Jurkat, Clone E6-1 (cell line): ENCODE data around the gene ATG5.
"Not testable (repeated sequence)": the region's sequence is repeated elsewhere in the genome, so short reads cannot be mapped to it uniquely, and the experiment has no call there.

ENCODE experiments used
- DNase-seq: peaks from one replicate; pipeline ENCODE4 v3.0.0-alpha.2; 2011; ENCODE audit warnings: low read depth, low spot score
- H3K4me3 ChIP-seq: 2 replicates; pipeline ENCODE4 v1.5.1; 2011; ENCODE audit warnings: mild to moderate bottlenecking, low read length, control low read depth, moderate library complexity

The ATG5 gene

DNA sequence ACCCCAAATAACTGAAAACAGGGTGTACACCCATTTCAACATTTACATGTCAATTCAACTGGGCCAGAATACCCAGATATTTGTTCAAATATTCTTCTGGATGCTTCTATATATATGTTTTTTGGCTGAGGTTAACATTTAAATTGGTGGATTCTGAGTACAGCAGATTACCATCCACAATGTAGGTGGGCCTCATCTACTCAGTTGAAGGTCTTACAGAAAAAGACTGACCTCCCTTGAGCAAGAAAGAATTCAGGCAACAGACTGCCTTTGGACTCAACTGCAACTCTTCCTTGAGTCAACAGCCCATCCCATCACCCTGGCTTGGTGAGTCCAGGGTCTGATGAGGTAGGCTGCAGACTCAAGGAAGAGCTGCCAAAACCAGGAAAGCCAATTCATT lies 84.1 kb downstream of the ATG5 start:
- H3K4me3 ChIP-seq, result no peak overlapping the region
- no peak for DNase-seq

DNA sequence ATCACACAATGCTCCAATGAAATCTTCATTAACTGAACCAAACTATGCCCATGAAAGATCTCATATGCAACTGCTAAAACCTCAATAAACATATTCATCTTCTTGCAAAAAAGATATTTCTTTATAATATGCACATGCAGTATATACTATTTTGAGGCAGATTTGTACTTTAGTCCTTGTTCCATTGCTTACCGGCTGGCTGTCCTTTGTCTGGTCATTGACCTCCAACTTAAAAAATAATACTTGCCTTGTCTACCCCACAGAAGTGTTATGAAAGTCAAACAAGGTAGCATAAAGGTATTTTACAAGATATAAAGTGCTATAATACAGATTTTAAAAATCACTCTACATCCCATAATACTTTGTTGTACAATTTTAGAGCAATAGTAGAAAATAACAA lies 88.3 kb downstream of the ATG5 start:
- no peak for DNase-seq
- H3K4me3 ChIP-seq, result no peak overlapping the region

DNA sequence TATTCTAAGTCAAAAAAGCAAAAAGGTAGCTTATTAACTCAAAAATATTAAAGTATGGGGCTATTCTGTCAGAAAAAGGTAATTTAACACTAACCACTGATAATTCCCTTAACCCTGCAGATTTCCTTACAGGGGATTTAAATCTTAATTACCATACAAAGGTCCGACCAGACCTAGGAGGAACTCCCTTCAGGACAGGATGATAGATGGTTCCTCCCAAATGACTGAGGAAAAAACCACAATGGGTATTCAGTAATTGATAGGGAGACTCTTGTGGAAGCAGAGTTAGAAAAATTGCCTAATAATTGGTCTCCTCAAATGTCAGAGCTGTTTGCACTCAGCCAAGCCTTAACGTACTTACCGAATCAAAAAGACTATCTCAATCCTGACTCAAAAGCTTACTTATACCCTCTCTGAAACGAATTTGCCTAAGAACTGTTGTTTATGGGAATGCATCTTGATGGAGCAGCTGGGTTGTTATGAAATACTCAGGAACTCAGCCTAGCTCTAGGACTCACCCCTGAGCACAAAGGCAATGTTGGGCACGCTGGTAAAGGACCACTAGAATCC lies 95.6 kb downstream of the ATG5 start:
- H3K4me3 ChIP-seq, DNase-seq: not testable (repeated sequence)

DNA sequence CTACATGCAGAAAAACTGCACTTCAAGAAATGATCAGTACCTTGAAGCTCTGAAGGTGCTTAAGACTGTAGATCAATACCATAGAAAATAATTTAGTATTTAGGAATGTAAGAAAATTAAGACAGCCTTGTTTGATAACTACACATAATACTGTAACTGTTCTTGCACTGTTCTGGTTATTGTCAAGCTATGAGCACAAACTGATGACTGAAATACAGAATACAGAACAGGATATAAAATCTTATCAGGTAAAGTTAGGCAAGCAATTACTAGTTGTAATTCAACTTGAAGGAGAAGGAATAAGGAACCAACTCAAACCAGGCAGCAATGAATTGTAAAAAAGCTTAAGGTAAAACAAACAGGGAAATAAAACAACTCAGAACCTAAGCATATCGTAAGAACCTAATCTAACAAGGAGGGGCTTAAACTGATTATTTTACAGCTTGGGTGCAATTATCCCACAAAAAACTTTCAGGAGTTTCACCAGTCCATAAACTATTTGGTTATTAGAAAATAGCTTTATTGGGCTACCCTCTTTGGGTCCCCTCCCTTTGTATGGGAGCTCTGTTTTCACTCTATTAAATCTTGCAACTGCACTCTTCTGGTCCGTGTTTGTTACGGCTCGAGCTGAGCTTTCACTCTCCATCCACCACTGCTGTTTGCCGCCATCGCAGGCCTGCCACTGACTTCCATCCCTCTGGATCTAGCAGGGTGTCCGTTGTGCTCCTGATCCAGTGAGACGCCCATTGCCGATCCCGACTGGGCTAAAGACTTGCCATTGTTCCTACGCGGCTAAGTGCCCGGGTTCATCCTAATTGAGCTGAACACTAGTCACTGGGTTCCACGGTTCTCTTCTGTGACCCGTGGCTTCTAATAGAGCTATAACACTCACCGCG lies 97.7 kb downstream of the ATG5 start:
- no peak overlapping the region for H3K4me3 ChIP-seq
- no peak for DNase-seq

DNA sequence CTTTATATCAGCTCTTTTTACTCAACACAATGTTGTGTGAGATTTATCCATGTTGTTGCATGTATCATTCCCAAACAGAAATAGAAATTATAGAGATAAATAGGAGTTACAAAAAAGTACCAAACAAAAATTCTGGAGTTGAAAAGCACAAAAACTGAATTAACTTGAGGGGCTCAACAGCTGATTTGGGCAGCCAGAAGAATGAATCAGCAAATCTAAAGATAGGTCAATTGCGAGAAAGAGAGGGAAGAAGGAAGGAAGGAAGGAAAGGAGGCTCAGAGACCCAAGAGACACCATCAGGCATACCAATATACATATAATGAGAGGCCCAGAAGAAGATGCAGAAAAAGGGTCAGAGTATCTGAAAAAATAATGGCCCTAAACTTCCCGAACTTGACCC lies 98.9 kb downstream of the ATG5 start:
- no peak for DNase-seq
- H3K4me3 ChIP-seq, result no peak overlapping the region

DNA sequence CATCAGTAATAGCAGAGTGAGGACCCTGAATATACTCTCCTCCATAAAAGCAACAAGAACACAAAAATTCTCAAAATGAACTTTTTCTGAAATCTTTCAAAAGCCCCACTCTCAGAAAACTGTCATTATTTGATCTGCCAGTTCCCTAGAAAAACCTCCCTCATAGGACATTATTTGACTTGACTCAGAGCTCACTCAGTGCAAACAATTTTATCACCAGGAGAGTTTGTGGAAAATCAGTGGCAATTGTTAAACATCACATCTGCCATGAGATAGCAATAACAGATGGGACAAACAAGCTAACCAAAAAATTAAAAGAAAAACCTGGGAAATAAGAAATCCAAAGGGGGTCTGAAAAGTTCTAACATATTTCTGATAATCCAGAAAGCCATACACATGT lies 100.0 kb downstream of the ATG5 start:
- no peak overlapping the region for H3K4me3 ChIP-seq
- no peak for DNase-seq

DNA sequence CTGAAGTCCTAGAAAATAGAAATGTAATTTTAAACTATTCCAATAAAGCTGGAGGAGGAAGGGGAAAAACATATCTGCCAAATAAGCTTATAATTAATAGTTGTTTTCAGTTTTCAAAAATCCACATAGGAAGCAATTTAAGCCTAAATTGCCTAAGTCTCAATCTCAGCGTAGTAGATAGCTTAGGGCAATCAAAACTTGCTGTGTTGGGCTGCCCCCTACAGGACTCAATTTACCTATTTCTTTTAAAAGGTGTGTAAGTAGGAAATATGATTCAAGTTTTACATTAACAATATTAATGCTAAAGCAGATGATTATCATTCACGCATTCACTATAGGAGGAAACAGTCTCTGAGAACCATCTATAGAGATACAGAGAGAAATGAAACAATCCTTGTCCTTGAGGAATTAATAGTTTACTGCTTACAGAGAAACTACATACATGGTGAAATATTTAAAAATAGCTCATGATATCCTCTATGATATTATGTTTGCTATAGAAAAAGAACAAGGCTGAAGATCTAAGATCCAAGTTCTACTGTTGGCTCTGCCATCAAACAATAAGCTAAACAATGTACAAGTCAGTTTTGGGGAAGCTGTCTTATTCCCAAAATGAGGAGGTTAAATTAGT lies 102.1 kb downstream of the ATG5 start:
- peak; percentile 77 for DNase-seq
- no peak overlapping the region for H3K4me3 ChIP-seq

DNA sequence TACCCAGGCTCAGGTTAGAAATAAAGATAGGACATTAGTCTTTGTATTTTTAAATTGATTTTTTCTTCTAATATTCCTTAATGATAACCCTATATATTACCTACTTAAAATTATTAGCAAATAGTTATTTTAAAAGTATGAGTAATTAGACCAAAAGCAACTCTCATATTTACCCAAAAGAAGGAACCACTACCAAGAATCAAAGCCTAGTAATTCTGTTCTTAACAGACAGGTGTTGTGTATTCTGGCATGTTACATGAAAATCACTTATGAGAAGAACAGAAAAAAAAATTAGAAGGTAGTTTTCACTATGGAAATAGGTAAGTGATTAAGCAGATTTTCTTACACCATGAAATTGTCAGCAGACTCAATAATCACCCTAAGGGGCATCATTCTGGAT lies 105.1 kb downstream of the ATG5 start:
- H3K4me3 ChIP-seq, result no peak overlapping the region
- DNase-seq, result no peak

DNA sequence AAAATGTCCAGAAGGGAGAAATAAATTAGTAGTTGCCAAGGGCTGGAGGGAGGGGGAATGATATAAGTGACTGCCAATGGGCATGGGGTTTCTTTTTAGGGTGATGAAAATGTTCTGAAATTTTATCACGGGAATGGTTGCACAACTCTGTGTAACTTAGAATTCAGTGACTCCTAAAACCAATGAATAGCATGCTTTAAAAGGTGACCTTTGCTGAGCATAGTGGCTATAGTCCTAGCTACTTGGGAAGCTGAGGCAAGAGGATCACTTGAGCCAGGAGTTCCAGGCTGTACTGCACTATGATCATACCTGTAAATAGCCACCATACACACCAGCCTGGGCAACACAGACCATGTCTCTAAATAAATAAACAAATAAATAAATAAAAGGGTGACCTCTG lies 109.0 kb downstream of the ATG5 start:
- H3K4me3 ChIP-seq, result no peak overlapping the region
- no peak for DNase-seq

DNA sequence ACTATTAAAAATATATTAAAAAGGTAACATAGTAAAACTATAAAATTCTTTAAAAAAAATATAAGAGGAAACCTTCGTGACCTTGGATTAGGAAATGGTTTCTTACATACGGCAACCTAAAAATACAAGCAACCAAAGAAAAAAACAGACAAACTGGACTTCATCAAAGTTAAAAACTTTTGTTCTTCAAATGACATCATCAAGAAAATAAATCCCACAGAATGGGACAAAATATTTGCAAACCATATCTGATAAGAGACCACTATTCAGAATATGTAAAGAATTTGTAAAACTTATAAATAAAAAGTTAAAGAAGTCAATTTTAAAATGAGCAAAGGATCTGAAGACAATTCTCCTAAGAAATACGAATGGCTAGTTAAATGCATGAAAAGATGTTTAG lies 110.0 kb downstream of the ATG5 start:
- no peak for DNase-seq
- H3K4me3 ChIP-seq, result no peak overlapping the region

DNA sequence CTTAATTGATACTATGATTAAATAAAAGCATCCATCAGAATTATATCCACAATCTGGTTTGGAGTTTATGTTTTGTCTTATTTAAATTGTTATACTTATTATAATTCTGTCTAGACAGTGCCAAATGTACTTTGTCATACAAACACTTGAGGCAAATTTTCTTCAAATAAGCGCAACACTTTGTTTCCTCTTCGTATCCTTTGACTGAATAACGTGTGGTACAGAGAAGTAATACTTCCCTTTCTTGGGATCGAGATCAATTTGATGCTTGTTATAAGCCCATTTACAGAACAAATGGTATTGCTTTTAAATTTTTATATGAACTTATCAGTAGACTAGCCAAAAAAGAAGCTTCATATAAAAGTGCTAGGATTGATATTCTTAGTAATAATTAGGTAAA lies 111.0 kb downstream of the ATG5 start:
- H3K4me3 ChIP-seq, result no peak overlapping the region
- no peak for DNase-seq

DNA sequence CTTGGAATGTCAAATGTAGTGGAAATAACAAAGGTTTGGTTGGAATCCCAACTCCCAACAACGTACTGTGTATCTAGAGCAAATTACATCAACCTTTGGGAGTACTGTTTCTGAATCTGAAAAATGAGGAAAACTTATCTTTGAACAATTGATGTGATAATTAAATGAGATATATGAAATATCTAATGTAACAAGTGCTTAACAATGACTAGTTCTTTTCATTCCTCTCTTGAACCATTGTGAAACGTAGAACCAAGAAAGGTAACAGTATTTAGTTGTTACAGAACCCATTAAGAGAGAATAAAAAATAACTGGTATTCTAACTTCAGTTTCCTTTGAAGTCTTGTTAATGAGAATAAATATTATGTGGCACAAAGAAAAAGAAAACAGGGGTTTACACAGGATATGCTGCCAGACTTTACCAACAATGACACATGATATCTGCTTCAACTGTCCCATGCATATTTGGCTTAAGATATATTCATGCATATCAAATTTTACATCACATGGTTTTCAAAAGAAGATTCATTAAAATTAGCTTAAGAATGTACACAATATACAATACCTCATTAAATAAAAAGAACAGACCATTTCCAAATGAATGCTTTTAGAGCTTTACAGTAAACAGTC lies 111.8 kb downstream of the ATG5 start:
- DNase-seq, result no peak
- no peak overlapping the region for H3K4me3 ChIP-seq

DNA sequence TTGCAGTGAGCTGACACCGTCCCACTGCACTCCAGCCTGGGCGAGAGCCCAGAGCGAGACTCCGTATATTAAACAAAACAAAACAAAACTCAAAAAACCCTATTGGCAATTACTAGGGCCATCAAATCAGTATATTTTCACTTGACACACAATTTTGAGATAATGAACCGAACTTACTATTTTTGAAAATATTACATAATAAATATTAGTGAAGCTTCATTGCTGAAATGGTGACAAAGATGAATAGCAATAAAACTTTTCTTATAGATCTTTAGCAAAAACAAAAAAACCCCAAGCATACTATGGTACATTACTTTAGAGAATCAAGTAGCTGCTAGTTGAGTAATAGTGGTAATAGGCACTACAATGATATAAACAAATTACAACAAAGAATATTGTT lies 113.0 kb downstream of the ATG5 start:
- DNase-seq, result no peak
- no peak overlapping the region for H3K4me3 ChIP-seq

DNA sequence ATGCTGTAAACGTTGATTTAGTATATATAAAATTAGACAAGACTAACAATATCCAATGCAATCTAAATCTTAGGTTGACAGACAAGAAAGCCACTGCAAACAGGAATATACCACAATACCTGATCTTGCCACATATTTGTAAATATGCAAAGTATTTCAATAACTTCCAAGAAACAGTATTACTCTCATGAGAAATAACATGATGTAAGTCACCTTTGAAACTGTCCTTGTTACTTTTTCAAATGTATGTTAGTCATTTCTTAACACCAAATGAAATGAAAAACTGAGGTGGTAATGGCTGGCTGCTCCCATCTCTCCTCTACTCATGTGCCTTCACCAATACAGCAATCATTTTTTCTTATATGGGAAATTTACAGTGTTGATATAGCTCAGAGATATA lies 118.7 kb downstream of the ATG5 start:
- H3K4me3 ChIP-seq, result no peak overlapping the region
- DNase-seq, result no peak

DNA sequence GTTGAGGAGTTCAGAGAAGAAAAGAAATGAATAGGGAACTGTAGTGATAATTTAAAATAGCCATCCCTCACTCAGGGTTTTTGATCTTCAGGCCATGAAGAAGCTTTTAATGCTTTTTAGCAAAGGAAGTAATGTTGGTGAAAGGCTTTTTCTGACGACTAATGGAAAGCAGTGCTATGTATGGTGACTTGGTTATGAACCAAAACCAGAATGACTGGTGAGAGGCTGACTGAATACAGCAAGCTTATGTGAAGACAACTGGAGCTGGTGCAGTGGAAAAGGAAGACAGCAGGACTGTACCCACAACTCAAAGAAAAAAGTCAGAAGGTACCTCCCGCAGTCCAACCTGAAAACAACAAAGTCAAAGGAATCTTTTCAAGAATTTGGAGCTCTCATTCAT lies 120.6 kb downstream of the ATG5 start:
- DNase-seq, result no peak
- no peak overlapping the region for H3K4me3 ChIP-seq

DNA sequence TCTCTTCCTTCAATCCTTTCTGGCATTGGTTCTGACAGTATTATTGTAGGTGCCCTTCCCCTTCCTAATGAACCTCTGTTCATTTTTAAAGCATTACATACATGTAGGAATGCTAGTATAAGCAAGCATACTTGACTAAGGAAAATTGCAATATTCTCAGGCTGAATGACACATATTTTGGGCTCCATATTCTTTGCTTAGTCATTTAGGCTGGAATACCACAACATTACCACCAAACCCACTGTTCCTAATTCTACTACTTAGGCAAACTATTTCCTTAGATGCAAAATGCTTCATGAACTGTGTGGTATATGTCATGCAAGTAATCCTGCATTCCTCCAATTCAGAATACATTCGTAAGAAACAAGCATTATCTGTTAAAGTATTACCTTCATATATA lies 125.6 kb downstream of the ATG5 start:
- no peak for DNase-seq
- no peak overlapping the region for H3K4me3 ChIP-seq

DNA sequence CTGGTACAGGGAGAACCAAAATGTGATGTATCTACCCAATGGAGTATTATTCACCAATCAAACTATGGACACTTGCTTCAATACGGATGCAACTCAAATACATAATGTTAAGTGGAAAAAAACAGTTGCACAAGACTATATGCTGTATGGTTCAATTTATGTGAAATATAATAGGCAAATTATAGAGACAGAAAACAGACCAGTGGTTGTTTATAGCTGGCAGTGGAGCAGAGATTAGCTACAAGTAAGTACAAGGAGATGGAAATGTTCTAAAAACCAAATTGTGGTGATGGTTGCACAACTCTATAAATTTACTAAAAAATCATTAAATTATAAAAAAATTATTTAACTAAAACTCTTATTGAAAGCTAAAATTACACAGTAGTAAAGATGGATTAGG lies 126.2 kb downstream of the ATG5 start:
- DNase-seq, result no peak
- H3K4me3 ChIP-seq, result no peak overlapping the region

DNA sequence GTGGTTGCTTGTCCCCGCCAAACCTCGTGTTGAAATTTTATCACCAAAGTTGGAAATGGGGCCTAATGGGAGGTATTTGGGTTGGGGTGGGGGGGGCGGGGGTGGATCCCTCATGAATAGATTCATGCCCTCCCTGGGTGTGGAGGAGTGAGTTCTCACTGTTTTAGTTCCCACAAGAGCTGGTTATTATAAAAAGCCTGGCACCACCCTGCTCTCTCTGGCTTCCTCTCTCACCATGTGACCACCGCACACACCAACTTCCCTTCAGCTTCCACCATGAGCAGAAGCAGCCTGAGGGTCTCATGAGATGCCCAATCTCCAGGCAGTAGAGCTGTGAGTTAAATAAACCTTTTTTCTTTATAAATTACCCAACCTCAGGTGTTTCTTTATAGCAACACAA lies 128.1 kb downstream of the ATG5 start:
- H3K4me3 ChIP-seq, result no peak overlapping the region
- peak; percentile 41 for DNase-seq

DNA sequence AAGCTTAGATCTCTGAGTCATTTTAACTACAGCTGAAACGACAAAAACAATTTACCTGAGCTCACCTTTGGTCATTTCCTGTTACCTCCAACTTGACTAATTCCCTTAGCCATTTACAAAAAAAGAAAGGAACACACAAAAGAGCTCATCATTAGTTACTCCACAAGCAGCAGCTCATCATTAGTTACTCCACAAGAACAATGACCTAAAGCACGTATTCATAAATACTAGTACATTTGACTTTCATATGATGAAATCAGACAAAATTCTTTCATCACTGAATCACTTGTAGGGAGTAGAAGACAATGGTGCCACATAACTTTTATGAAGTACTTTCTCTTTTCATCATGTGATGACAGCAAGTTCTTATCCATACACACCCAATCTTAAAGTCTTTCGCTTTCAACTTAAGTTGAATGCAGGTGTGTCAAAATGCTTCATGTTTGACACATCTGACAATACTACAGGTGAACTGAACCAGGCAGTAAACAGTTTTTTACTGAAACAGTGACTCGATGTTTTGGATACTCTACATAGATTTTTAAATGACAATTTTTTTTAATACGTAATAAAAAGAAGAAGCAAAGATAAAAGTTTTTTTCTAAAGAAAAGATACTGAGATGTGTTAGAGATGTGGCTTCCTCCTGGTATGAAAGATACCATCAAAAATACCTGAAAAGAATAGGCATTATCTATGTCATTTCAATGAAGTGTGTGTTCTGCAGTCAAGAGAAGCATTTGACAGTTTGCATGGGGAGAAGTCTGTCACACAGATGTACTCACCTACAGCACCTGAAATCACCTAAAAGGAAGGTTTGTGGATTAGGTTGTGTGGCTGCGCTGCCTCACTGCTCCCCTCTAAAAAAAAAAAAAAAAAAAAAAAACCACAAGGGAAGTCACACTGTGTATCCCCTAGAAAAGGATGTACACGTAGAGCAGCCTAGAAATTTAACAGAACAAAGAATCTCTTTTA lies 130.3 kb downstream of the ATG5 start:
- H3K4me3 ChIP-seq, result no peak overlapping the region
- DNase-seq, result peak; percentile 48
